GM12878 (cell line): ENCODE data around the gene BTBD9. TPM values are rescaled to one million over a fixed set of nuclear protein-coding genes. Genes with fewer than 3 reads are reported as not detected.

Source experiments
- ATAC-seq: fragments of 200-7000 bp; cut with Tn5 transposase; 3 replicates; pipeline ENCODE4 v1.9.1; 2020; ENCODE audit warnings: mild to moderate bottlenecking, moderate library complexity
- BruUV-seq: library from RNA; stranded (reverse); fragments of 400-500 nt; replicated peaks from 2 replicates; lab custom pipeline; 2021; lab: Mats Ljungman, UMichigan
- CTCF ChIA-PET: fragments of 300-600 bp; sonication (Branson Sonifier 250); formaldehyde crosslinking; extraction: SDS; loops from one replicate; lab custom pipeline; 2021; ENCODE audit warnings: inconsistent platforms; lab: Yijun Ruan, JAX
- POLR2A ChIA-PET: fragments of 350-600 bp; formaldehyde crosslinking; extraction: SDS; loops from one replicate; lab custom pipeline; 2021; ENCODE audit warnings: inconsistent platforms; lab: Charles Lee
- RAD21 ChIA-PET: fragments of 300-600 bp; sonication (Branson Sonifier 250); formaldehyde crosslinking; loops from one replicate; lab custom pipeline; 2023; ENCODE audit warnings: antibody characterized with exemption; ENCODE audit not compliant: unreplicated experiment; lab: Charles Lee
- SMC1A ChIA-PET: fragments of 300-600 bp; sonication (Branson Sonifier 250); formaldehyde crosslinking; loops from one replicate; lab custom pipeline; 2023; ENCODE audit not compliant: unreplicated experiment, uncharacterized antibody; lab: Charles Lee
- DNase-seq: peaks from one replicate; pipeline ENCODE4 v3.0.0-alpha.2; 2011; ENCODE audit warnings: low read depth, low spot score
- FAIRE-seq: peaks from 3 replicates; lab custom pipeline; 2011; peaks lifted over from hg19 to GRCh38; lab: Jason Lieb, UNC
- H2AFZ ChIP-seq: 2 replicates; pipeline ENCODE4 v1.6.0; 2011; ENCODE audit warnings: low read depth, low read length, control low read depth; ENCODE audit not compliant: control insufficient read depth
- H3K27ac ChIP-seq: 2 replicates; pipeline ENCODE4 v1.5.1; 2011; ENCODE audit warnings: control low read depth; ENCODE audit not compliant: control insufficient read depth, insufficient read depth
- H3K27me3 ChIP-seq, 2 experiments: replicated peaks in 1 of 2; 2 replicates each; pipeline versions ENCODE4 v1.6.0 to v1.6.1; 2011; ENCODE audit warnings: low read length in 1 of 2; ENCODE audit not compliant: control insufficient read depth in 2 of 2, insufficient read depth in 2 of 2
- H3K36me3 ChIP-seq, 2 experiments: 2 replicates each; pipeline ENCODE4 v1.5.1; 2011; ENCODE audit warnings: low read length in 1 of 2; ENCODE audit not compliant: control insufficient read depth in 2 of 2, insufficient read depth in 2 of 2
- H3K4me1 ChIP-seq: 2 replicates; pipeline ENCODE4 v1.6.1; 2011; ENCODE audit warnings: mild to moderate bottlenecking, low read length, moderate library complexity, mixed read lengths; ENCODE audit not compliant: control insufficient read depth, insufficient read depth
- H3K4me2 ChIP-seq: 2 replicates; pipeline ENCODE4 v1.6.0; 2011; ENCODE audit warnings: control low read depth; ENCODE audit not compliant: control insufficient read depth, insufficient read depth
- H3K4me3 ChIP-seq: fragments of 200-600 bp; sonication (generic); 2 replicates; pipeline ENCODE4 v1.5.1; 2016
- H3K79me2 ChIP-seq: 2 replicates; pipeline ENCODE4 v1.6.0; 2011; ENCODE audit warnings: low read length; ENCODE audit not compliant: control insufficient read depth, insufficient read depth
- H3K9ac ChIP-seq: 2 replicates; pipeline ENCODE4 v1.8.0; 2011; ENCODE audit warnings: low read length, control low read depth, mixed read lengths; ENCODE audit not compliant: control insufficient read depth, insufficient read depth
- H3K9me3 ChIP-seq: replicated peaks from 3 replicates; pipeline ENCODE4 v1.5.1; 2011; ENCODE audit warnings: mild to moderate bottlenecking, low read length; ENCODE audit not compliant: control insufficient read depth, insufficient read depth
- H4K20me1 ChIP-seq: 2 replicates; pipeline ENCODE4 v1.6.0; 2011; ENCODE audit not compliant: control insufficient read depth, insufficient read depth
- BCLAF1 ChIP-seq: fragments of 450-650 bp; IDR thresholded peaks from 2 replicates; pipeline ENCODE4 v1.6.1; 2017; ENCODE audit warnings: antibody characterized with exemption, mild to moderate bottlenecking, moderate library complexity
- BMI1 ChIP-seq: fragments of 450-650 bp; IDR thresholded peaks from 2 replicates; pipeline ENCODE4 v1.6.1; 2016; ENCODE audit warnings: mild to moderate bottlenecking, moderate library complexity, borderline replicate concordance
- CBFB ChIP-seq: IDR thresholded peaks from 2 replicates; pipeline ENCODE4 v1.6.1; 2016; ENCODE audit warnings: antibody characterized with exemption, low read depth
- CBX3 ChIP-seq: fragments of 200-600 bp; sonication (generic); IDR thresholded peaks from 2 replicates; pipeline ENCODE4 v1.6.1; 2016; ENCODE audit warnings: low read depth, borderline replicate concordance
- IRF4 ChIP-seq: IDR thresholded peaks from 2 replicates; pipeline ENCODE4 v1.6.1; 2011; ENCODE audit warnings: low read depth, low read length
- JUND ChIP-seq: IDR thresholded peaks from 2 replicates; pipeline ENCODE4 v1.6.1; 2012; ENCODE audit warnings: low read depth, mild to moderate bottlenecking, low read length, improper control_type of control experiment, moderate library complexity
- NFYA ChIP-seq: IDR thresholded peaks from 2 replicates; pipeline ENCODE4 v1.6.1; 2011; ENCODE audit warnings: low read depth, mild to moderate bottlenecking, low read length, improper control_type of control experiment, borderline replicate concordance
- RAD51 ChIP-seq: fragments of 450-650 bp; IDR thresholded peaks from 2 replicates; pipeline ENCODE4 v1.6.1; 2016; ENCODE audit warnings: moderate library complexity, mild to moderate bottlenecking, inconsistent platforms
- SKIL ChIP-seq: fragments of 450-650 bp; IDR thresholded peaks from 2 replicates; pipeline ENCODE4 v1.6.1; 2017; ENCODE audit warnings: mild to moderate bottlenecking, low read depth, inconsistent platforms; ENCODE audit not compliant: poor library complexity, severe bottlenecking
- SP1 ChIP-seq: IDR thresholded peaks from one replicate; pipeline ENCODE4 v1.6.1; 2011; ENCODE audit warnings: low read depth, low read length
- TAF1 ChIP-seq: IDR thresholded peaks from 2 replicates; pipeline ENCODE4 v1.6.1; 2011; ENCODE audit warnings: mild to moderate bottlenecking, low read depth, low read length, borderline replicate concordance
- ZBTB4 ChIP-seq: fragments of 450-650 bp; formaldehyde crosslinking; IDR thresholded peaks from 2 replicates; pipeline ENCODE4 v1.4.0; 2022; ENCODE audit warnings: mild to moderate bottlenecking, moderate library complexity
- ZNF217 ChIP-seq: fragments of 450-650 bp; IDR thresholded peaks from 2 replicates; pipeline ENCODE4 v1.6.1; 2017; ENCODE audit warnings: antibody characterized with exemption, mild to moderate bottlenecking
- ZNF274 ChIP-seq: IDR thresholded peaks from one replicate; pipeline ENCODE4 v1.8.0; 2011; ENCODE audit not compliant: insufficient read length, insufficient read depth
- ZNF384 ChIP-seq: IDR thresholded peaks from 2 replicates; pipeline ENCODE4 v1.6.1; 2012; ENCODE audit warnings: low read depth, mild to moderate bottlenecking, low read length, improper control_type of control experiment, borderline replicate concordance
- ZSCAN29 ChIP-seq: fragments of 450-650 bp; IDR thresholded peaks from 2 replicates; pipeline ENCODE4 v1.6.1; 2017; ENCODE audit warnings: mild to moderate bottlenecking, moderate library complexity
- WGBS: methylation state at CpG from one replicate; pipeline ENCODE4 v1.1.6; 2016; ENCODE audit warnings: low lambda C conversion rate; ENCODE audit not compliant: insufficient replicate concordance, insufficient coverage; ENCODE audit errors: missing lambda C conversion rate; 5-methylcytosine and 5-hydroxymethylcytosine counted together
- in situ Hi-C: fragments of 300-500 bp; cut with MboI; formaldehyde crosslinking; loops from 9 replicates; pipeline ENCODE4 v1.14.3; 2018; ENCODE audit warnings: mixed read lengths
- intact Hi-C: fragments of 100-400 bp; cut with micrococcal nuclease; formaldehyde crosslinking; loops from one replicate; pipeline ENCODE4 v1.14.2; 2022; ENCODE audit not compliant: unreplicated experiment
- polyA plus RNA-seq, 11 experiments: library from polyadenylated mRNA; depleted of rRNA in 4 of 11; unstranded in 6 of 11; stranded (reverse) in 5 of 11; fragments of >200 nt; fragmentation: Nextera tagmentation in 4 of 11; fragmentation: Illumina TruSeq in 1 of 11; extraction: Ambion mirVana in 4 of 11; extraction: Trizol in 1 of 11; gene quantifications; 1 replicate in 1 of 11; 2 replicates in 10 of 11; pipeline versions ENCODE4 v1.2.1 to v1.2.3, GENCODE V29; 2011 to 2016; ENCODE audit warnings: inconsistent platforms in 2 of 11, missing spikeins in 2 of 11, low read depth in 1 of 11
- total RNA-seq, 4 experiments: library from RNA; depleted of rRNA in 3 of 4; stranded (reverse); fragments of >200 nt in 3 of 4; fragmentation: Illumina TruSeq in 1 of 4; extraction: Trizol in 1 of 4; gene quantifications; 2 replicates each; pipeline versions ENCODE4 v1.2.1 to v1.2.3, GENCODE V29; 2013 to 2021

Gene BTBD9
- total and polyA plus RNA-seq, 10 of the 15 experiments (the other 5 are each of a cell fraction or from before 2014, with no cell fraction given) = 0.22 to 8.6 (median 4.6) TPM

GRCh38 chr6:38577492-38577891 lies 62.2 kb downstream of the BTBD9 start (continued):
- no peak for TF ChIP-seq IRF4
- no peak for TF ChIP-seq BCLAF1
- no peak for TF ChIP-seq SP1
- TF ChIP-seq BMI1 = no peak
- TF ChIP-seq ZSCAN29 = no peak
- TF ChIP-seq CBFB = no peak
- TF ChIP-seq ZNF384 = no peak
- TF ChIP-seq CBX3 = no peak
- TF ChIP-seq ZNF217 = no peak
- TF ChIP-seq, all 136 proteins: peak for 0

- Histone ChIP-seq H2AFZ (no peak overlapping the region), H3K79me2 (no peaks in the 10 kb centered on the region), H3K4me2 (no peak overlapping the region), H3K27ac (no peak overlapping the region), H3K9me3 (no peaks in the 10 kb centered on the region), H4K20me1 (no peaks in the 10 kb centered on the region), H3K4me1 (no peaks in the 10 kb centered on the region), H3K27me3 (no peaks in the 10 kb centered on the region), H3K36me3 (no peaks in the 10 kb centered on the region), H3K4me3 (no peak overlapping the region), H3K9ac (no peak overlapping the region)
- DNase-seq (no peak), ATAC-seq (no peak), FAIRE-seq (no peak)
- POLR2A ChIA-PET = no interaction called here
- intact Hi-C loops = loop anchor here (5.0 kb wide), 2 partner anchors 98 to 542 kb away; no protein-coding TSS in a partner anchor
- RAD21 ChIA-PET = no interaction called here
- 98% methylated on average over 6 of the region's 6 CpGs for WGBS
- BruUV-seq = no TSS peak
- CTCF ChIA-PET = interaction anchor here (0.5 kb wide), 1 partner anchor 1192 kb away, joined by 3 read pairs; no protein-coding TSS in a partner anchor
- in situ Hi-C loops = no loop called here
- SMC1A ChIA-PET = no interaction called here
- no peak for TF ChIP-seq NFYA
- no peak for TF ChIP-seq ZBTB4 (CRISPR knock-in tag)
- no peak for TF ChIP-seq TAF1
- no peak for TF ChIP-seq ZNF274
- no peak for TF ChIP-seq RAD51
- TF ChIP-seq SKIL = no peak
- no peak for TF ChIP-seq JUND
- TF ChIP-seq CBFB = no peak
Measured at GRCh38 chr6:38573801-38574395, 65.8 kb downstream of the BTBD9 start.
